Esophagus (tissue), 2 donors: ENCODE measurements around the gene ARHGAP42. TPM values are rescaled to one million over a fixed set of nuclear protein-coding genes. Genes with fewer than 3 reads are reported as not detected.

Experiments
- H3K27ac ChIP-seq, 2 donors: one replicate each; pipeline ENCODE4 v1.5.1; 2013; ENCODE audit warnings: low read depth in 2 of 2, mild to moderate bottlenecking in 2 of 2, inconsistent platforms in 1 of 2, low read length in 1 of 2, moderate library complexity in 1 of 2
- H3K27me3 ChIP-seq, 2 donors: one replicate each; pipeline ENCODE4 v1.6.1; 2013; ENCODE audit warnings: low read length in 2 of 2, control low read depth in 1 of 2, mild to moderate bottlenecking in 1 of 2; ENCODE audit not compliant: insufficient read depth in 2 of 2, control insufficient read depth in 1 of 2
- H3K36me3 ChIP-seq, 2 donors: one replicate each; pipeline ENCODE4 v1.6.1; 2013; ENCODE audit warnings: low read length in 1 of 2; ENCODE audit not compliant: control insufficient read depth in 2 of 2, insufficient read depth in 2 of 2
- H3K4me1 ChIP-seq, 2 donors: one replicate each; pipeline ENCODE4 v1.6.1; 2013; ENCODE audit warnings: low read length in 1 of 2; ENCODE audit not compliant: control insufficient read depth in 2 of 2, insufficient read depth in 2 of 2
- H3K4me3 ChIP-seq, 2 donors: one replicate each; pipeline ENCODE4 v1.5.1; 2013; ENCODE audit warnings: low read length in 2 of 2, mild to moderate bottlenecking in 2 of 2, low read depth in 1 of 2, moderate library complexity in 1 of 2
- H3K9me3 ChIP-seq, 2 donors: one replicate each; pipeline ENCODE4 v1.6.1; 2013; ENCODE audit warnings: mild to moderate bottlenecking in 2 of 2, low read depth in 1 of 2, low read length in 1 of 2, moderate library complexity in 1 of 2; ENCODE audit not compliant: control insufficient read depth in 2 of 2, insufficient read depth in 1 of 2
- WGBS, 2 donors: extraction: QIAGEN DNeasy Blood & Tissue Kit; methylation state at CpG; one replicate each; pipeline ENCODE4 v1.1.7; 2013; 5-methylcytosine and 5-hydroxymethylcytosine counted together
- polyA plus RNA-seq, 2 donors: library from polyadenylated mRNA; stranded (reverse); fragments of 200-250 nt; gene quantifications; one replicate each; pipeline ENCODE4 v1.2.3, GENCODE V29; 2013
- donor health status: healthy with polysubstance abuse.
- donor health status: Bipolar disorder and iron deficiency.

Gene ARHGAP42
- polyA plus RNA-seq, 2 donors, result 1.0 to 1.2 TPM

- Histone ChIP-seq H3K27ac (no peak overlapping the region), H3K4me3 (no peak overlapping the region), H3K36me3 (no peaks in the 10 kb centered on the region), H3K4me1 (no peaks in the 10 kb centered on the region), H3K9me3 (no peaks in the 10 kb centered on the region), H3K27me3 (no peaks in the 10 kb centered on the region)
Observed at GRCh38 chr11:100866453-100866852, 179.4 kb downstream of the ARHGAP42 start.

DNA sequence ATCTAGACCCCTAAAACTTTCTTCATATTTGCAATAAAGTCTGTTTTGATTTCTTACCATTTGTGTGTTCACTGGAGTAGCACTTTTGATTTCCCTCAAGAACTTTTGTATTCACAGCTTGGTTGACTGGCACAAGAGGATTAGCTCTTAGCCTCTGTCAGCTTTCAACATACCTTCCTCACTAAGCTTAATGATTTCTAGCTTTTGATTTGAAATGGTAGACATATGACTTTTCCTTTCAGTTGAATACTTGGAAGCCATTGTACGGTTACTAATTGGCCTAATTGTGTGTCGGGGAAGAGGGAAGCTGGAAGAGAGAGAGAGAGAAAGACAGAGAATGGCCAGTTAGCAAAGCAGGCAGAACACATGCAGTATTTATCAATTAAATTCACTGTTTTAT is 180.5 kb downstream of the ARHGAP42 start:
- H3K36me3 ChIP-seq, result no peaks in the 10 kb centered on the region
- no peaks in the 10 kb centered on the region for H3K27me3 ChIP-seq
- no peaks in the 10 kb centered on the region for H3K9me3 ChIP-seq
- H3K4me3 ChIP-seq, result no peak overlapping the region
- WGBS, 2 donors, result 85 to 93% methylated on average over 2 of the region's 2 CpGs
- H3K27ac ChIP-seq, result no peak overlapping the region
- H3K4me1 ChIP-seq, result no peaks in the 10 kb centered on the region

DNA sequence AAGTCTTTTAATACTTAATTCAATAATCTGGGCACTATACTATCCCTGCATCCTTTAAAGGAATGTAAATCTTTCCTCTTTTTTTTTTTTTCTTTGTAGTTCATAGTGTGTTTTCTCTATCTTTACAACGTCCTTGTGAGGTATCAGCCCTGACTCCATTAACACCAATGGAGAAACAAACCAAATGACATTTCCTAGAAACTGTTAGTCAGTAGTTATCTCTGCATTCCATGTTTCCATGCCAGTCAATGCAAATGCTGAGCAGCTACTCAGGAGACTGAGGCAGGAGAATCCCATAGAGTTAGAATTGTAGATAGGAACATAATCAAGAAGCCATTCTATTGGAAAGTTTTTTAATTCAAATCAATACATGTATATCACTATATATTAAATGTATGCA is 182.2 kb downstream of the ARHGAP42 start:
- Histone ChIP-seq H3K27me3 (no peaks in the 10 kb centered on the region), H3K27ac (no peak overlapping the region), H3K9me3 (no peaks in the 10 kb centered on the region), H3K4me1 (no peaks in the 10 kb centered on the region), H3K4me3 (no peak overlapping the region), H3K36me3 (no peaks in the 10 kb centered on the region)
- 68 to 89% methylated on average over 1 of the region's 1 CpG for WGBS, 2 donors

GRCh38 chr11:100870138-100870537 is 183.1 kb downstream of the ARHGAP42 start:
- Histone ChIP-seq H3K9me3 (no peaks in the 10 kb centered on the region), H3K4me1 (no peaks in the 10 kb centered on the region), H3K4me3 (no peak overlapping the region), H3K36me3 (no peaks in the 10 kb centered on the region), H3K27ac (no peak overlapping the region), H3K27me3 (no peaks in the 10 kb centered on the region)
- 78 to 88% methylated on average over 4 of the region's 4 CpGs for WGBS, 2 donors

GRCh38 chr11:100872951-100873740 is 186.1 kb downstream of the ARHGAP42 start:
- Histone ChIP-seq H3K27me3 (no peaks in the 10 kb centered on the region), H3K27ac (no peak overlapping the region), H3K4me3 (no peak overlapping the region), H3K4me1 (no peaks in the 10 kb centered on the region), H3K9me3 (no peaks in the 10 kb centered on the region), H3K36me3 (no peaks in the 10 kb centered on the region)
- WGBS, 2 donors, result 74 to 76% methylated on average over 3 of the region's 3 CpGs

DNA sequence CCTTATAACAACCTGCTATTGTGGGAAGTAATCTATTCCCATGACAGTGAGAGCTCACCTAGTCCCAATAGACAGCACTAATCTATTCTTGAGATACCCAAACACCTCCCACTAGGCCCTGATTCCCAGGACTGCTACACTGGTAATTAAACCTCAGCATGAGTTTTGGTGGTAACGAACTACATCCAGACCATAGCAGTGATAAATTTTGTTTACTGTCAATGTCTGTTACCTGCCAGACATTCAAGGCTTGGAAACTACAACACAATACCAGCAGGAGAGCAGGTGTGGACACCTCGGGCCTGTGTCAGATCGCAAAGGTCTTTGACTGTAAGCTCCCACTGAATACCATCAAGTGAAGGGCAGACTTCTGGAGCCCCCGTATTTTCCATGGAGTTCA is 187.1 kb downstream of the ARHGAP42 start:
- Histone ChIP-seq H3K36me3 (no peaks in the 10 kb centered on the region), H3K9me3 (no peaks in the 10 kb centered on the region), H3K27ac (no peak overlapping the region), H3K4me1 (no peaks in the 10 kb centered on the region), H3K4me3 (no peak overlapping the region), H3K27me3 (no peaks in the 10 kb centered on the region)
- WGBS, 2 donors, result 91 to 93% methylated on average over 4 of the region's 4 CpGs

DNA sequence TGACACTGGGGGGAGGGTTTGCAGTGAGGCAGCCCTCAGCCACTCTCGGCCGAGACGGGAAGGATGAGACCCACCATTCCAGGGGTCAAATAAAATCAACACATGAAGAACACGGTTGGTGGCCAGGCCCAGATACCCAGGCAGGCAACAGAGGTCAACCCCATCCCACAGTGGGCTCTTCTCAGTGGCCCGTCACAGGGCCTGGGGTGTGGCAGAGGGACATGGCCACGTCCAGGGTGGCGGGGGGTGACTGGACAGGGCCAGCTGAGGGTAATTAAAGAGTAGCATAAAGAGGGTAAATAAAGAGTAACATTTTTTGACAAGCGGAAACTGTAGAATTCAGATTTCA is 188.4 kb downstream of the ARHGAP42 start:
- 90 to 96% methylated on average over 8 of the region's 8 CpGs for WGBS, 2 donors
- H3K4me1 ChIP-seq, result no peaks in the 10 kb centered on the region
- H3K27ac ChIP-seq, result no peak overlapping the region
- no peaks in the 10 kb centered on the region for H3K9me3 ChIP-seq
- no peak overlapping the region for H3K4me3 ChIP-seq
- H3K27me3 ChIP-seq, result no peaks in the 10 kb centered on the region
- no peaks in the 10 kb centered on the region for H3K36me3 ChIP-seq

- 47 to 53% methylated on average over 3 of the region's 3 CpGs for WGBS, 2 donors
- H3K4me3 ChIP-seq, result no peak overlapping the region
- no peaks in the 10 kb centered on the region for H3K27me3 ChIP-seq
- no peaks in the 10 kb centered on the region for H3K36me3 ChIP-seq
- no peaks in the 10 kb centered on the region for H3K4me1 ChIP-seq
- no peaks in the 10 kb centered on the region for H3K9me3 ChIP-seq
- no peak overlapping the region for H3K27ac ChIP-seq
Observed at GRCh38 chr11:100876815-100877520, 189.9 kb downstream of the ARHGAP42 start.

- no peaks in the 10 kb centered on the region for H3K27me3 ChIP-seq
- H3K9me3 ChIP-seq, result no peaks in the 10 kb centered on the region
- no peak overlapping the region for H3K4me3 ChIP-seq
- WGBS, 2 donors, result 75 to 79% methylated on average over 2 of the region's 2 CpGs
- H3K36me3 ChIP-seq, result no peaks in the 10 kb centered on the region
- no peak overlapping the region for H3K27ac ChIP-seq
- no peaks in the 10 kb centered on the region for H3K4me1 ChIP-seq
Observed at GRCh38 chr11:100878474-100878873, 191.4 kb downstream of the ARHGAP42 start.

- Histone ChIP-seq H3K4me3 (no peak overlapping the region), H3K27me3 (no peaks in the 10 kb centered on the region), H3K4me1 (no peaks in the 10 kb centered on the region), H3K36me3 (no peaks in the 10 kb centered on the region), H3K27ac (no peak overlapping the region), H3K9me3 (no peaks in the 10 kb centered on the region)
- WGBS, 2 donors, result 76 to 78% methylated on average over 1 of the region's 1 CpG
Observed at GRCh38 chr11:100882957-100883356, 195.9 kb downstream of the ARHGAP42 start.
